ENCODE data around the gene WDFY1.

The WDFY1 gene, protein sequence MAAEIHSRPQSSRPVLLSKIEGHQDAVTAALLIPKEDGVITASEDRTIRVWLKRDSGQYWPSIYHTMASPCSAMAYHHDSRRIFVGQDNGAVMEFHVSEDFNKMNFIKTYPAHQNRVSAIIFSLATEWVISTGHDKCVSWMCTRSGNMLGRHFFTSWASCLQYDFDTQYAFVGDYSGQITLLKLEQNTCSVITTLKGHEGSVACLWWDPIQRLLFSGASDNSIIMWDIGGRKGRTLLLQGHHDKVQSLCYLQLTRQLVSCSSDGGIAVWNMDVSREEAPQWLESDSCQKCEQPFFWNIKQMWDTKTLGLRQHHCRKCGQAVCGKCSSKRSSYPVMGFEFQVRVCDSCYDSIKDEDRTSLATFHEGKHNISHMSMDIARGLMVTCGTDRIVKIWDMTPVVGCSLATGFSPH

DNA sequence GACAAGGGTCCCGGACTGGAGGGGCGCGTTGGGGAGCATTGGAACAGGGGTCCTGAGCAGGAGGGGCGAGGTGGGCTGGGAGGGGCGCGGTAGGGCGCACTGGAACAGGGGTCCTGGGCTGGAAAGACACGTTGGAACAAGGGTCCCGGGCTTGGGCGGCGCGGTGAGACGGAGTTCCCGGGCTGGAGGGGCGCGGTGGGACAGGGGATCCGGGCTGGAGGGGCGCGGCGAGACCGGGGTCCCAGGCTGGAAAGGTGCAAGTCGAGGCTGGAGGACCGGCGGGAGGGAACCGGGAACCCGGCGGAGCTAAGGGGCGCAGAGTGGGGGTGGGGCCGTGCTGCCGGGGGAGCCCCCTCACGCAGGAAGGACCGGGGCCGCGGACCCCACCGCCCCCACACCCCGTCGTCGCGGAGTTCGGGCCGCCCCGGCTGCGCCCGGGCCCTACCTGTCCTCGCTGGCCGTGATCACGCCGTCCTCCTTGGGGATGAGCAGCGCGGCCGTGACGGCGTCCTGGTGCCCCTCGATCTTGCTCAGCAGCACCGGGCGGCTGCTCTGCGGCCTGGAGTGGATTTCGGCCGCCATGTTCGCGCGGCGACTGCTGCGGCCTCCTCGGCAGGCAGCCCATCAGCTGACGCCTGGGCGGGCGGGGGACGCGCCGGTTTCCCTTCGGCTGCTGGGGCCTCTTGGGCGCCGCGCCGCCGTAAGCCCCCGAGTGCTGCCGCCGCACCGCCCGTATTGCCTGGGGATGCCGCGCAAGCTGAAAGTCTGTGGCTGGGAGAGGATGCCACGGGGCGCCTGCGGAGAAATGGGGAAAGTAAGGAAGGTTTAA lies at the start of gene WDFY1:
Gene WDFY1, minus strand, starts transcription at position 633 of the 829 bp plus-strand sequence. Its CDS starts 51 bp downstream, at position 582.
- peak; percentile 72 to 75 for DNase-seq (ENCODE audit: low read depth in 2 of 2)

DNA sequence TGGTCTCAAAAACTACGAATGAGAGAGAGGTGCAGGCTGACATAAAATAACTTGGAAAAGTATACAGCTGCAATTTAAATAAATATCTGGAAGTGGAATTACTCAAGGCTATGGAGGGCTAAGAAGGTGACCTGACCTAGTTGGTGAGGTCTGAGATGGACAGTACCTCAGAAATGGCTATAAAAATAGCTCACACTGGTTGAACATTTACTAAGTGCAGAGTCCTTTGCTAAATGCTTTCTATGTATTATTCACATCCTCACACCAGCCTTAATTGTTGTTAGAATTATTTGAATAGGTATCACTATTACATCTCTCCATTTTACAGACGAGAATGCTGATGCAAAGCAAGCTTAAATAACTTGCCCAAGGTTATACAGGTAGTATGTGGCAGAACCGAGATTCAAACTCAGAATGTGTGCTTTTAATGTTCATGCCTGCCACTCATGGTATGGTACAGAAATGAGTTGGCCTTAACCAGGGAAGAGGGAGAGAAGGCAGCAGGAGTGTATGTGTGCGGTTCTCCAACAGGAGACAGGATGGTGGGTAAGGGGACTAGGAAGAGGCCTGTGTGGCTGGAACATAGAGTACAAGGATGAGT lies 49.5 kb upstream of the WDFY1 start:
- no peak for DNase-seq (ENCODE audit: low read depth in 2 of 2)

DNA sequence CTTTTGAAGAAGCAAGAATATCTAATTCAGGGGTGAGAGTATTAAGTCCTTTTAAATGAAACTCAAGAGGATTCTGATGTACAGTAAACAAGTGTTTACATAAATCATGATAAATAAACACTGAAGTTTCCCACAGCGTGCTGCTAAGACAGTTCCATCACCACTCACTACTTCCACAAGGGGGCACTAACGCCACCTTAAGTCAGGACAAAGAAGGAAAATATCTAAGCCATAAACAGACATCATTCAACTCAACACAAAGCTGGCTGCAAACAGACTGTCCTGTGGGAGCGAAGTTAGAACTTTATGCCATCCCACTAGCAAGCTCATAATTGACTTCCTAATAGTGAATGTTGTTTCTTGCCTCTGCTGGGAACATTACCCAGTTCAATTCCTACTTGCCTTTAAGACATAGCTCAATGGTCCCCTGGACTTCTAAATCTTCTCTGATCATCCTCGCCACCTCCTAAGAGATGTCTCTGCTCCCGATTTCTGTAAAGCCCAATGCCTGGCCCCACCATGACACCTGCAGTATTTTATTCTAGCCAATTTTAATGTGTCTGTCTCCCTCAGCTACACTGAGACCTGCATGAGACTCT lies 48.6 kb upstream of the WDFY1 start:
- peak; percentile 44 to 47 for DNase-seq (ENCODE audit: low read depth in 2 of 2)

DNA sequence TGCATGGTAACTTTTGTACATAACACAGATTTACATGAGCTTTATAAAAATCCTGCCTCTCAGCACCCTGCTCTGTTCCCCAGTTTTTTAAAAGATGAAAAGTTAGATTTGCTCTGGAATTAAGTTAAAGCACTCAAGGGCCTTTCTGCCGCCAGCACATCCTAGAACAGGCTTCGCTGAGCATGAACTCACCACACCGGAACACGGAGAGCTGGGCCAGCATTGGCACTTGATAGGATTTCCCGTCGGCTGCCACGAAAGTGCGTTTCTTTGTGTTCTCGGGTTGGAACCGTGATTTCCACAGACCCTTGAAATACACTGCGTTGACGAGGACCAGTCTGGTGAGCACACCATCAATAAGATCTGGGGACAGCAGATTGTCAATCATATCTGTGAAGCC lies 46.5 kb upstream of the WDFY1 start:
- no peak for DNase-seq (ENCODE audit: low read depth in 2 of 2)

DNA sequence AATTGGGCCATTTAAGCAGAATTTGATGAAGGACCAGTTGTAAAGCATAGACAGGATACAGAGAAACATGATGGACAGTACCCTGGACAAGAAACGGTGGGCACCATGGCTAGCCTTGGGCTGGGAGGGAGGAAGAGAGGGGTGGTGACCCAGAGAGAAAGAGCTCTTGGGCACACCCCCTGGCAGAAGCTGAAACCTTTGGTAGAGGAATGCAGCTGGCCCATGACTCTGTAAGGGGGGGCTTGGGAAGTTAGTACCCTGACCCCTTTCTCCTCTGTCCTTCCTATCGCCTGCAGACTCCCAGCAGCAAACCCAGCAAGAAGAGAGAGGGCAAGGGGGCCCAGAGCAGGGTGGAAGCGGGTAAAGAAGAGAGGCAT lies 44.7 kb upstream of the WDFY1 start:
- no peak for DNase-seq (ENCODE audit: low read depth in 2 of 2)

DNA sequence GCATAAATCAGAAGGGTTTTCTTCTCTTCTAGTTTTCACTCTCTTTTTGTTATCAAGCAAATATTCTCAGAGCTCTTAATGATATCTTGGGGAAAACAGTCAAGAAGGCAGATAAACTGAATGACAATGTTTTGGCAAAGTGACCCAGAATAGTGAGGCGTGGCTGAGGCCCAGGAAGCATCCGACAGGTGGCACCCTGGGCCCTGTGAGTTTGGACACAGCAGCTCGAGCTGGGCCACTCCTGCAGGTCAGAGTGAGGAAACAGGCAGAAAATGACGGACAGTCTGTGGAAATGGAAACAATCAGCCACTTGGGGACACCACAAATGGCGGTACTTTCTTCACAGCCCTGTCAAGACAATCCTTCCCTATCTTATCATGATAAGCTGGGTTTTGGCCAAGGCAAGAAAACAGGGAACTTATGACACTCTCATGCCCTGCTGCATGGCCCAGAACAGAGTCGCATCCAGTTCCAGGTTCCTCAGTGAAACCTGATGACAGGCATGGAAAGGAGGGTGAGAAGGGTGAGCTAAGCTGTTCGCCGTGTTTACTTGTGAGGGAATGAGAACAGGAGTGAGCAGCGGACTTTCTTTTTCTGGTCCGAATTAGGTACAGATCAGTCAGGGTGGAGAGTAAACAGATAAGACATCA lies 44.2 kb upstream of the WDFY1 start:
- DNase-seq (ENCODE audit: low read depth in 2 of 2) = no peak

DNA sequence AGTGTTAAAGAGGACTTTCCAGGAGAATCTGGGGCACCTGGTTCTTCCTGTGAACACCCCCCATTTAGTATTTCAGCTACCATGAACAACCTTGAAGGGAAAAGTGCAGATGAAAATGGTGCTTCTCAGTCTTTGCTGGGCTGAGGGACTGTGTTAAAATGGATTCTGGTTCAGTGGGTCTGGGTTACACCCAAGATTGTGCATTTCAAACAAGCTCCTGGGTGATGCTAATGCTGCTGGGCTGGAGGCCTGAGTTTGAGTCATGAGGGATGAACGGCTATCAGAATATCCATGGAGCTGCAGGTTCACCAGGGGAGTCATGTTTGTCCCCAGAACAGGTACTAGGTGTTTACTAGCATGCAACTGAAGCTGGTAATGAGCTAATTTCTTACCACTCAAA lies 36.1 kb upstream of the WDFY1 start:
- no peak for DNase-seq (ENCODE audit: low read depth in 2 of 2)

DNA sequence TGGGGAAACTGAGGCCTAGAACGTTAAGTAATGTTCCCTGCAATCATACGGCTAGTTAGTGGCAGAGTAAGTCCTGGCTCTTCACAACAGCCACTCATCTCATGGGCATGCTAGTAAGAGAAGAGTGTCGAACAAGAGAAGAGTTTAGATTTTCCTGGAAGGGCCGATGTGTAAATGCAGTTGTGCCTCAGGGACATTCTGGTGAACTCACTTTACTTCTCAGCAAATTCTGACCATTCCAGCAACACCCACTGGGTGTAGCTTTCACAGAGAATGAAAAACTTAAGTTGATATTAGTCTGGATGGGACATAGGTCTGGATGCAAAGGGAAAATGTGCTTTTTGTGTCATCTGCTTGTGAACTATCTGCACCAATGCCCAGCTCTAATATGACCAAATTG lies 35.7 kb upstream of the WDFY1 start:
- DNase-seq (ENCODE audit: low read depth in 2 of 2) = no peak

DNA sequence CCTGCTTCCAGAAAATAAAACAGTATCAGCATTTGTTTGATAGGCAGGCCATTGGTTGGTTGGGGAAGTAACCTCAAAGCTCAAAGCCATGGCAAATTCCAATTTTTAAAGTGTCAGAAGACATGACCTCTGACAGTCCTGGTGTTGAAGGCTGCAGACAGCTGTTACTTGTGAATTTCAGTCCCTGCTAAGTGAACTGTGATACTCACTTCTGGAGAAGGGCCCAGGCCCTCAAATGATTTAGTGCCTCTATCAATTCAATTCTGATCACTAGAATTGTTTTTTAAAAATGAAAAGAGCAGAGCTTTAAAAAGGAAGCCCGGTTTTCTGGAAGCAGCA lies 35.2 kb upstream of the WDFY1 start:
- no peak for DNase-seq (ENCODE audit: low read depth in 2 of 2)

DNA sequence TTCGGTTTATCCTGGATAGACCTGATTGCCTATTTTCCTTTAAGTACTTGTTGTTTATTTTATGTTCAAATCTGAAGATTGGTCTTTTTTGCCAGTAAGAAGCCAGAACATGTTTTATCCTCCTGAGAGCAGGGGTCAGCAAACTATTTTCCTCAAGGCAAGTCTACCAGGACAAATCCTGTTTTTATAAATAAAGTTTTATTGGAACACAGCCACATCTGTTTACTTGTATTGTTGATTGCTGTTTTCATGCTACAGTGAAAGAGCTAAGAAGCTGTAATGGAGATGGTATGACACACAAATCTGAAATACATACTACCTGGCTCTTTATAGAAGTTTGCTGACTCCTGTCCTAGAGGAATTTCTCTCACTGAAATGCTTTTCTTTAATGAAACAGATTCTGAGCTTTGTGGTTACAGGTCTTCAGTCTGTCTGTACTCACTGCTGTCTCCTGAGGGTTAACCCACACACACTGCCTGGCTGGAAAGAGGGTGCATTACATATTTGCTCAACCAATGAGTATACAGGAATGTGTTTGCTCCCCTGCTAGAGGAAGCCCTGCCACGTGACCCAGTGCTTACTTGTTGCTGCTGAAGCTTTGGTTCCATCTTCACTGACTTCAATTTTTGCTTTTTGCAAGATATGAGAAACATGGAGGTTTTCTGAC lies 34.7 kb upstream of the WDFY1 start:
- no peak for DNase-seq (ENCODE audit: low read depth in 2 of 2)

DNA sequence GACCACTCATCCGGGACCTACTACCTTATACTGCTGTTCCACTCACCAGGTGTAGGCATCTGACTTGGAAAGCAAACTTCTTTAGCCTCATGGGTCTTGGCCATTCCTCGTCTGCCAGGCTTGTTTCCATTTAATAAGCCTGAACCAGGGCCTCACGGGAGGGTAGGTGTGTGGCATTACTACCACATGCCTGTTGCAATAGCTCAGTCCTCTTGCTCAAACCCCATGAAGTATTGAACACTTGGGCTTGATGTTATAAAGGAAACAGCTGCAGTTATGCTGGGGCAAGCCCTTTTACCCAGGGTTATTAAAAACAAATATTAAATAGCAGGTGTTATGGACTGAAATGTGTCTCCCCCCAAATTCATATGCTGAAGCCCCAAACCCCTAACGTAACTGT lies 33.3 kb upstream of the WDFY1 start:
- no peak for DNase-seq (ENCODE audit: low read depth in 2 of 2)

DNA sequence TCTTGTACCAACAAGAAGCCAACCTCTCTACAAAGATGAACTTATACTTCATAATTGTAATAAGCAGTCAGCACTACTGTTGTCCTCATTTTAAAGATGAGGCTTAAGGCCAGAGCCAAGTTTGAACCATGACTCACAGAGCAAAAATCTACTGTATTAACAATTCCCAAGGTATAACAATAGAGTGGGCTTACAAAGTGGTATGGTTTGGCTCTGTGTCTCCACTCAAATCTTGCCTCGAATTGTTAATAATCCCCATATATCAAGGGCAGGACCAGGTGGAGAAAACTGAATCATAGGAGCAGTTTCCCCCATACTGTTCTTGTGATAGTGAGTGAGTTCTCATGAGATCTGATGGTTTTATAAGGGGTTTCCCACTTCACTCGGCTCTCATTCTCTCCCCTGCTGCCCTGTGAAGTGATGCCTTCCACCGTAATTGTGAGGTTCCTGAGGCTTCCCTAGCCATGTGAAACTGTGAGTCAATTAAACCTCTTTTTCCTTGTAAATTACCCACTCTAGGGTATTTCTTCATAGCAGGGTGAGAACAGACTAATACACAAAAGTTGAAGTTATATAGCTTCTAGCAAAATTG lies 31.6 kb upstream of the WDFY1 start:
- no peak for DNase-seq (ENCODE audit: low read depth in 2 of 2)

DNA sequence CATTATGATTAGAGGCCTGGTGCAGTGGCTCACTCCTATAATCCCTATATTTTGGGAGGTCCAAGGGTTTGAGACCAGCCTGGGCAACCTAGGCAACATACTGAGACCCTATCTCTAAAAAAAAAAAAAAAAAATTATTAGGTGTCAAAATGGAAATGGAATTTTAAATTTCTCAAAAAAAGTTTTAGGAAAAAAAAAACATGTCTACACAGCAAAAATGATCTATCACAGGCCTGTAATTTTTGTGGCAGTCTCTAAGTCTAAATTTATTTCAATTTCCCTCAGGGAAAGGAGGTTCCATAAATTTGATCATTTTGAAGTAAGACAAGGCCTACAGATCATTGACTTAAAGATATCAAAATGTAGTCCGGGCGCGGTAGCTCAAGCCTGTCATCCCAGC lies 28.5 kb upstream of the WDFY1 start:
- no peak for DNase-seq (ENCODE audit: low read depth in 2 of 2)

DNA sequence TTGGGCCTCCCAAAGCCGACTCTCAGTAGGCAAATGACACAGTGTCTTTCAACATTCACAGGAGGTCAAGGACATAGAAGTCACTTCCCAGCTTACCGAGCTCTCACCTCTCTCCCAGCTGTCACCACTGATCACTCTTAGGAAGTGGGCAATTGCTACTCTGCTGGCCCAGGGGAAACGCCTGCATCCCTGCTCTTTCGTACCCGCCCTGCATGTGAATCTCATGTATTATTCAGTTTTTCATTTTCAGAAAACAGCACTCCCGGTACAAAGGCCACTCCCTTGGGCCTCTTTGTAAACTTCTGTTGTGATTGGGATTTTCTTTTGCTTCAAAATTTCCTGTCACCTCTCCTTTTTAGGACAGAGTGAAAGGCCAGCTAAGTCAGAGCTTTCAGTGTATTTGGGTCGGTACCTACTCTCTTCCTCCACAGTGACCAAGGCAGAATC lies 27.5 kb upstream of the WDFY1 start:
- DNase-seq (ENCODE audit: low read depth in 2 of 2) = no peak

DNA sequence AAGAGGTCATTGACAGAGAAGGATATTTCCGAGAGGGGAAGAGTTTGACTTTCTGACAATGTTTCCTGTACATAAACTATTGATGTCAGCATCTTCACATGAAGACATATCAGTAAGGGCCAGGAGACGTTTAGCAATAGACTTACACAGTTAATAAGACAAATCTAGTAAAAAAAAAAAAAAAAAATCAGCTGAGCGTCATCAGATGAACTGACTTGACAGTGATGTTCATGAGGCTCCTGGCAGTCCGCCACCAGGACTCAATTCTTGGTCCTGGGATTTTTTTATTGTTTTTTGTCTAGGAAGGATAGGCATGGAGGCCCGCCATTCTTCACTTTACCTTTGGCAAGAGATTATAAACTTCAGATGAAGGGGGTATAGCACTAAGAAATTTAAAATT lies 26.6 kb upstream of the WDFY1 start:
- DNase-seq (ENCODE audit: low read depth in 2 of 2) = no peak

DNA sequence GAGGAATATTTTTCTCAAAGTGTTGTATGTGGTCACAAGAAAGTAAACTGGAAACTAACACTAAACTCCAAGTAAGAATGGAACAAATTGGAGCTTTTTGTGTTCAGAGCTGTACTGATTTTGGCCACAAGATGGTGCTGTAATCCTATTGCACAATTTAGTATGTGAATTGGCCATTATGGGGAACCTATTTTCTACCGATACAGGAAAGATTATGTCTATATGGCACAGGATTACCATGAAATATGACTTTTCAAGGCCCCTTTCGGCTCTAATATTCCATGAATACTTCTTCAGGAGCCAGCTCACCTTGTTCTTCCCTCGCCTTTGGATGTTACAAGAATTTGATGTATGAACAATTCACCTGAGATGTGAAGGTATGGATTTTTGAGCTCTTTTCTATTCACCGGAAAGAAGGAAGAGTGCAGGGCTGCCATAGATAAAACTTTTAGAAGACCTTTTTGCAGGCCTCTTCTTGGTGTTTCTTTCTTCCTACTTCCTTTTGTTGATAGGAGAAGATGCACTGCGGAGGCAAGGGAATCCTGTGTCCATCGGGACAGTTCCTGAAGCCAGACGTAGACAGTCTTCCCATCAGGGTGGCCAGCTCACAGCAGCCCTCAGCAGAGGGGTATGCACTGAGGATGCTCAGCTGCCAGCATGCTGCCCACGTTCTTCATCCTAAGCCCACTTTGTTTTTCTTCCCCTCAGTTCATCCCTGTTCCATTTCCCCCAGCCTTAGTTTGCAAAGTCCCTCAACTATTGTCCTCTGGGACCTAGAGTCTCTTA lies 25.4 kb upstream of the WDFY1 start:
- DNase-seq (ENCODE audit: low read depth in 2 of 2) = peak; percentile 26 to 28

DNA sequence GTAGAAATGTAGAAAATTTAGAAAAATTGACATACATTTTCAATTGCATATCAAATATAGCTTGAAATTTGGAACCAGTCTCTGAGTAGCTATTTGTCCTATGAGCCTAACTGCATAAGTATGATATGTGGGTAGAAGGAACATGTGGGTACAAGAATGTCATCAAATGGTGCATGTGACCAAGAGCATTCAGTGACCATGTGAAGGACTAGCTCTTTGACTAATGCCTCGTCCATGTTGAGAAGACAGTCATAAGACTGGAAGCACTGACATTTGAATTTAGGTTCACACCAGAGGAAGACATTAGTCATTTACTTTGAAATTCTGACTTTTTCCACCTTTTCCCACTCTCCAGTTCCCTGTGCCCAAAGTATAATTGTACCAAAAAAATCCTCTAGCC lies 24.7 kb upstream of the WDFY1 start:
- DNase-seq (ENCODE audit: low read depth in 2 of 2) = no peak

DNA sequence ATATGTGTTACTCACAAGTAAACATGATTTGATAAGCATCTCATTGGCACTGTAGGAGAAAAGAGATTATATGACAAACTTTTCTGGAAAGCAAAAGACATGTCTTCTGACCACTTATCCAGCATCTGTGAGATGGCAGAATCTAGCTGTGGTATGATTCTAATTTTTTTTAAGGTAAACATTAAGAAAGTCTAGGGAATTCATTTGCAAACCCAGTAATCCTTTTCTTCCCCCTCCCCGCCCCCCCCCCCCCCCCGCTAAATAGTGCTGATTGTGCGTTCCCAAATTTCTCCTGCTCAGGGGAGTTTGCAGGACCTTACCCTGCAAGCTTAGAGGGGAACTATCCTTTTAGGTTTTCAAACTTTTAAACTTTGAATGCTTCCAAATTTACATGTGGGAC lies 24.2 kb upstream of the WDFY1 start:
- no peak for DNase-seq (ENCODE audit: low read depth in 2 of 2)

DNA sequence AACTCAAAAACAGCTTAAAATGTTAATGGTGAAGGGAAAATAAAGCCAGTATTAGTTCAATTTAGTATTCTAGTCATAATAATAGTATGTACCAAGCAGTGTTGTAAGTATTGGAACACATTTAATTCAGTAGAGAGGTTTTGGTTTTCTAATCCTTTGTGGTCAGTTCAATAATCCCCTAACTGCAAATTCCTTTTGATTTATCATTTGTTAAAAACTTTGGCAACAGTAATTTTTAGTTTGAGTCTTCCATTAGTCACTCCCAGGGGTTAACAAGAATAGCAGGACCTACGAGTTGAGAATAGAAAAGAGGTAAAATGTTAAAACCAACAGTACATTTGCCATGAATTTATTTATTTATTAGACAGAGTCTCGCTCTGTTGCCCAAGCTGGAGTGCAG lies 22.8 kb upstream of the WDFY1 start:
- DNase-seq (ENCODE audit: low read depth in 2 of 2) = no peak

DNA sequence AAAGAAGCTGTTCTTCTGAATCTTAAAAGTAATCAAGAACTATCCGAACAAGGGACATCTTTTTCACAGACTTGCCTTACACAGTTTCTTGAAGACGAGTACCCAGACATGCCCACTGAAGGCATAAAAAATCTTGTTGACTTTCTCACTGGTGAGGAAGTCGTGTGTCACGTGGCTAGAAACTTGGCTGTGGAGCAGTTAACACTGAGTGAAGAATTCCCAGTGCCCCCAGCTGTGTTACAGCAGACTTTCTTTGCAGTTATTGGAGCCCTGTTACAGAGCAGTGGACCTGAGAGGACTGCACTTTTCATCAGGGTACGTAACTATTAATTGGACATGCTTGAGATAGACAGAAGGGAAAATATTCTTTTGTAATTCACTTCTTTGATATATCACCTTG lies 14.6 kb upstream of the WDFY1 start:
- no peak for DNase-seq (ENCODE audit: low read depth in 2 of 2)

Data from stimulated activated CD4-positive, alpha-beta T cell treated with anti-CD3 and anti-CD28 coated beads, Interleukin-4, amount 100 ng/mL, for 48 hours (primary cell).